ENCODE measurements around the gene POR.
A peak's percentile ranks its signal among the peaks of the same experiment; 100 is the strongest.

The POR gene

GRCh38 chr7:75916685-75917634 lies 2.0 kb downstream of the POR start:
- no peak for DNase-seq (ENCODE audit: low spot score)

- no peak for DNase-seq (ENCODE audit: low spot score)
Measured at GRCh38 chr7:75920431-75921161, 5.6 kb downstream of the POR start.

- no peak for DNase-seq (ENCODE audit: low spot score)
Measured at GRCh38 chr7:75921479-75921878, 6.5 kb downstream of the POR start.

- no peak for DNase-seq (ENCODE audit: low spot score)
Measured at GRCh38 chr7:75922966-75923603, 8.1 kb downstream of the POR start.

GRCh38 chr7:75924256-75924655 lies 9.3 kb downstream of the POR start:
- DNase-seq (ENCODE audit: low spot score), result no peak

- no peak for DNase-seq (ENCODE audit: low spot score)
Measured at GRCh38 chr7:75924889-75925288, 9.9 kb downstream of the POR start.

- no peak for DNase-seq (ENCODE audit: low spot score)
Measured at GRCh38 chr7:75925717-75926435, 10.9 kb downstream of the POR start.

GRCh38 chr7:75928568-75928914 lies 13.6 kb downstream of the POR start:
- DNase-seq (ENCODE audit: low spot score), result no peak

GRCh38 chr7:75931680-75932079 lies 16.7 kb downstream of the POR start:
- no peak for DNase-seq (ENCODE audit: low spot score)

GRCh38 chr7:75937958-75938786 lies 23.2 kb downstream of the POR start:
- peak; percentile 81 for DNase-seq (ENCODE audit: low spot score)

GRCh38 chr7:75938921-75939320 lies 24.0 kb downstream of the POR start:
- DNase-seq (ENCODE audit: low spot score), result no peak

GRCh38 chr7:75943864-75944263 lies 28.9 kb downstream of the POR start:
- peak; percentile 41 for DNase-seq (ENCODE audit: low spot score)

GRCh38 chr7:75944507-75944906 lies 29.6 kb downstream of the POR start:
- DNase-seq (ENCODE audit: low spot score), result no peak

- DNase-seq (ENCODE audit: low spot score), result no peak
Measured at GRCh38 chr7:75945297-75946168, 30.6 kb downstream of the POR start.

- no peak for DNase-seq (ENCODE audit: low spot score)
Measured at GRCh38 chr7:75946207-75946855, 31.4 kb downstream of the POR start.

- no peak for DNase-seq (ENCODE audit: low spot score)
Measured at GRCh38 chr7:75948179-75948578, 33.2 kb downstream of the POR start.

GRCh38 chr7:75950111-75950681 lies 35.2 kb downstream of the POR start:
- DNase-seq (ENCODE audit: low spot score), result no peak

GRCh38 chr7:75951506-75951905 lies 36.6 kb downstream of the POR start:
- DNase-seq (ENCODE audit: low spot score), result peak; percentile 81

GRCh38 chr7:75953431-75953830 lies 38.5 kb downstream of the POR start:
- DNase-seq (ENCODE audit: low spot score), result no peak
